RCC 7860 (cell line): ENCODE data around the gene VPS26B.
"Not testable (repeated sequence)": the region's sequence is repeated elsewhere in the genome, so short reads cannot be mapped to it uniquely, and the experiment has no call there.

Experiments
- DNase-seq: peaks from one replicate; pipeline ENCODE4 v3.0.0-alpha.2; 2015; ENCODE audit warnings: low spot score
- FAIRE-seq: peaks from 2 replicates; lab custom pipeline; 2012; peaks lifted over from hg19 to GRCh38; lab: Jason Lieb, UNC

The VPS26B gene

DNA sequence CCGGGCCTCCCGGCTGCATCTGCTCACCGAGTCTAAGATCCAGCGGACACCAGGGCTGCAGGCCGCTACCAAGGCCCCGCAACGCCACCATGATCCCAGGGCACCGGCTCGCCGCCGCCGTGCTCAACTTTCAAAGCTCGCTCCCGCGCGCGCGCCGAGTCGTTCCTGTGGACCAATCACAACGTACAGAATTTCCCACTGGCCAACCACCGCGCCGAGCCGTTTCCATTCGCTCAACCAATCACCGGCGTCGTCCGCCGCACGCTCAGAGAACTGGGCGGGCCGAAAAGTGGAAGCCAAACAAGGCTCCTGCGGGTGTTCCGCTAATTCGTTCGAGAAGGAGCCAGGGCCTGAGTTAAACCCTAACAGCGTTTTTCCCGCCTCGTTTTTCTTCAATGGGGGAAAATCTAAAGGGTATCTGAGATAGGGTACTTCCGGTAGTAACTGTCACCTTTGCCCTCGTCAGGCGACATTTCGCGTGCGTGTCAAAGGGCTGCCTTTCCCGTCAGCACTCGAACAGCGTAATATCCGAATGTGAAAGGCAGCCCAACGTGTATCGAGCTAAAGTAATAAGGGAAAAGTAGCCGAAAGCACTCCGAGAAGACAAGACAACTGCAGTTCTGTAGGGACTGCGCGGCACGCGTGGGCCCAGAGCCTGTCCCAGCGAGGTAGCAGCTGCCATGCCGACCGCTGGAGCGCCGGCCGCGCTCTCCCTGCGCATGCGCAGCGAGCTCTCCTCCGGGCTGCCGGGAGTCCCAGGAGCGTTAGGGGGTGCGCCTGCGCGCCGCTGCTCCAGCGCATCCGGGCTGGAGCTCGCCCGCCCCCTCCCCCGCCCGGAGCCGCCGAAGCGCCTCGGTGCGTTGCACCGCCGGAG, at the start of gene VPS26B, which contains the start of gene NCAPD3:
TSS of gene VPS26B (plus strand) at position 836 of the 874 bp plus-strand sequence. CDS start 452 bp downstream, outside the sequence.
TSS of gene NCAPD3 (minus strand) at position 132 of the 874 bp plus-strand sequence. CDS start at position 91, 41 bp downstream.
- DNase-seq (peak; percentile 80), FAIRE-seq (peak; percentile 57)

DNA sequence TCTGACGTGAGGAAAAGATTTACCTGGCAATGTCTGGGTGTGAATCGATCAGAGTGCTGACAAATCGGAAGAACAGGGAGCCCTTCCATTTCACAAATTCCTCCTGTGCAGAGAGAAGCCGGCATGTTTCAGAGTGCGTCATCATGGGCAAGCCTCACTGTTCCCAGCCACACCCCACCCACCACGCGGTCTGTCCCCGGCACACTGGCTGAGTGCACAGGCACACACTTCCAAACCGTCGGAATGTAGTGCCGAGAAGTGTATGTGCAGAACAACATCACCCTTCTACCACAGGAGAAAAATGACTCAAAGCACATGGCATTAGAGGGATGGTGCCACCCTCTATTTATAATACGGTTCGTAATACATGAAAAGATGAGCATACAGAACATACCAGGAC, 48.2 kb upstream of the VPS26B start:
- FAIRE-seq: no peak
- DNase-seq: no peak

DNA sequence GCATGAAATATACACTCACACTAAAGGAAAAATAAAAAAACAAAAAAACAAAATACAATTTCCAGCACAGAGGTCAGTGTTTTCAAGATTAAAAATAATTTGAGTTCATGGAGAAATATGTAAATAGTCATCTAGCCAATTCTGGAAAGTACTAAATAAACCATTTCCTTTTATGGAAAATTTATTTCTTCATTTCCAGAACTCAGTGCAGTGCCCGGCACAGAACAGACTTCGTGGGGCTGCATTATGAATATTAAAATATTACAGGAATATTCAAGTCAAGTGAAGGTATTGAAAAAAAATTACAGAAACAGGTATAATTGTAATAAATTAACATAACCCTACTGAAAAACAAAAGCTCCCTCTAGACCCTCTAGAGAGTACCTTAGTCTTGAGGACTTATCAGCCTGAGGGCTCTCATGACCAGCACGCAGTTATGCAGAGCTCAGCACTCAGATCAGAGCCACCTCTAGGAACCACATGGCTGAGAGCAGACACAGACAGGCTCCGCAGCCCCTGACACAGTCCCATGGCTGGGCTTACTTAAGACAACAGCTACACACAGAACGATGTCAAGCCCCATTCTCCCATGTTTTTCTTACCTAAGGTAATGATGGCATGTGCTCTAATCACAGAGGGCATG, 46.3 kb upstream of the VPS26B start:
- FAIRE-seq (no peak), DNase-seq (no peak)

GRCh38 chr11:134181707-134182106, 42.8 kb upstream of the VPS26B start:
- FAIRE-seq (no peak), DNase-seq (no peak)

DNA sequence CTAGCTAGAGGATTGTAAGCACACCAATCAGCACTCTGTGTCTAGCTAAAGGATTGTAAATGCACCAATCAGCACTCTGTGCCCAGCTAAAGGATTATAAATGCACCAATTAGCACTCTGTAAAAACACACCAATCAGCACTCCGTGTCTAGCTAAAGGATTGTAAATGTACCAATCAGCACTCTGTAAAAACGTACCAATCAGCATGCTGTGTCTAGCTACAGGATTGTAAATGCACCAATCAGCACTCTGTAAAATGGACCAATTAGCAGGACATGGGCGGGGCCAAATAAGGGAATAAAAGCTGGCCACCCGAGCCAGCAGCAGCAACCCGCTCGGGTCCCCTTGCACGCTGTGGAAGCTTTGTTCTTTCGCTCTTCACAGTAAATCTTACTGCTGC, 36.4 kb upstream of the VPS26B start:
- DNase-seq, FAIRE-seq: not testable (repeated sequence)

GRCh38 chr11:134196756-134197155, 27.7 kb upstream of the VPS26B start:
- no peak for FAIRE-seq
- DNase-seq: no peak

DNA sequence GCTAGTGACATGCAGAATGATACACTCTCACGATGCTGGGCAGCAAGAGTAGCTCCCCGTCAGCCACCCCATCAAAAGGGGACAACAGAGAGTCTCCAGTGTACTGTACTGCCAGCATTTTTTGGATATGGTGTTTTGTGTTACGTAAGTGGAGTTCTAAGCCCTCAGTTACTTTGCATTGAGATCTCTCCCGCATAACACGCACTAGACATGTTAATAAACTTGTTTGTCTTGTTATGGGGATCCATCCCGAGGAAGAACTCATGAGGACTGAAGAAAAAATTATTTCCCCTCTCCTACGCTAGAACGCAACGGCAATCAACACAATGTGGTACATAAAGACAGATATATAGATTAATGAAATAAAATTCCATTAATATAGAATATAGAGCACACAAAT, 24.9 kb upstream of the VPS26B start:
- no peak for DNase-seq
- no peak for FAIRE-seq

DNA sequence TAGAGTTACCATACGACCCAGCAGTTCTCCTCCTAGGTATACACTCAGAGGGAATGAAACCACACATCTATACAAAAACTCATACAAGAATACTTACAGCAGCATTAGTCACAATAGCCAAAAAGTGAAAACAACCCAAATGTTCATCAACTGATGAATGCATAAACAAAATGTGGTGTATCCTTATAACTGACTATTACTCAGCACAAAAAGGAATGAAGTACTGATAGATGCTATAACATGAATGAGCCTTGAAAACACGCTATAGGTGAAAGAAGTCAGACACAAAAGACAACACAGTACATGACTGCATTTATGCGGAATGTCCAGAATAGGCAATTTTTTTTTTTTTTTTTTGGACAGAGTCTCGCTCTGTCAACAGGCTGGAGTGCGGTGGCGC, 23.8 kb upstream of the VPS26B start:
- FAIRE-seq: no peak

GRCh38 chr11:134202661-134203060, 21.8 kb upstream of the VPS26B start:
- DNase-seq (no peak), FAIRE-seq (no peak)

More for the DNA sequence above, 23.8 kb upstream of the VPS26B start:
- no peak for DNase-seq

- FAIRE-seq (no peak), DNase-seq (no peak)
Observed at GRCh38 chr11:134205729-134206128, 18.7 kb upstream of the VPS26B start.

- DNase-seq: no peak
- no peak for FAIRE-seq
Observed at GRCh38 chr11:134206185-134206584, 18.3 kb upstream of the VPS26B start.

GRCh38 chr11:134207538-134208239, 16.8 kb upstream of the VPS26B start:
- no peak for FAIRE-seq

DNA sequence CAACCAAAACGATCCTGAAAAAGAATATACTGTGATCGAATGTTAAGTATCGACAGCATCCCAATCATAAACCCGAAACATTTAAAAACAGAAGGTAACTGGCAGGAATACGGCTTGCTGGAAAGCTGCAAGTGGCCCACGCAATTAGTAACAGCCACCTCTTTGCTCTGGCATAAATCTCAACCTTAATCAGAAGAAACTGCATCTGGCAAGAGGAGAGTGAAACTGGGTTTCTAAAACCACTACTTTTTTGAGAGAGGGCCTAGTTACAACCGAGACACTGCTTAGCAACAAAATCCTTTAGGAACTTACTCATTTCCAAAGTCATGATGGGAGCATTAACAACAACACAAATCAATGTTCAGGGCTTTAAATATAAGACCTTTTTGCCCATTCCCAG, 8.6 kb upstream of the VPS26B start:
- FAIRE-seq (no peak), DNase-seq (no peak)

More at GRCh38 chr11:134207538-134208239, 16.8 kb upstream of the VPS26B start:
- no peak for DNase-seq

DNA sequence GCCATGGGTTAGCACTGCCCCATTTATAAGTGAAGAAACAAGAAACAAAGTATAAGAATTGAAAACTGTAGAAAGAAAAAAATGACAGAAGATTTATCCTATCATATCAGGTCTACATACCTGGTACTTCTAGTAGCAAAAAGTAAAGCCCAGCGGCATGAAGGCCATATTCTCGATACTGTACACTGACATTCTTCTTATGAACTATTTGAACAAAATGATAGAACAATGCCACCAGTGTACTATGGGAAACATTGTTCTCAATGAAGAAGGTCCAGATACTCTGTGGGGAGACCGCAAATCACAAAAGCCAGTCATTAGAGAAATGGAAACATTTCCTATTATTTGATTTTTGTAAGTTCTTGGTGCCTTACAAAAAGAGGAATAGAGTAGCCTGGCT, 7.7 kb upstream of the VPS26B start:
- DNase-seq (no peak), FAIRE-seq (no peak)

DNA sequence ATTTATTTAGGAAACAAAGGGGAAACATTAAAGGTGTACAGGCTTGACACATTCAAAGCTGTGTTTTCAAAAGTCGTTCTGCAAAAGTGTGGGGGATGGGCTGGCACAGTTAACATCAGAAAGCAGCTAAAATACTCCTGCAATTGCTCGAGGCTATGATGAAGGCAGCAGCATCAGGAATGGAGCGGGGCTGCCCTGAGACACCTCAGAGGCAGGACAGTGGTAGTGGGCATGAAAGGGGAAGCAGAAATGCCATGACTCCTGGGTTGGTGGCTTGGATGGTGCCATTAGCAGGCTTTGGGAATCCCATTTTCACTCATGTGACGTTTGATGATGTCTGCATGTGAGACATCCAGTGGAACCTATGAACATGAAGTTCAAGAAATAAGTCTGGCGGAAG, 1.4 kb upstream of the VPS26B start:
- DNase-seq: no peak
- FAIRE-seq: no peak

DNA sequence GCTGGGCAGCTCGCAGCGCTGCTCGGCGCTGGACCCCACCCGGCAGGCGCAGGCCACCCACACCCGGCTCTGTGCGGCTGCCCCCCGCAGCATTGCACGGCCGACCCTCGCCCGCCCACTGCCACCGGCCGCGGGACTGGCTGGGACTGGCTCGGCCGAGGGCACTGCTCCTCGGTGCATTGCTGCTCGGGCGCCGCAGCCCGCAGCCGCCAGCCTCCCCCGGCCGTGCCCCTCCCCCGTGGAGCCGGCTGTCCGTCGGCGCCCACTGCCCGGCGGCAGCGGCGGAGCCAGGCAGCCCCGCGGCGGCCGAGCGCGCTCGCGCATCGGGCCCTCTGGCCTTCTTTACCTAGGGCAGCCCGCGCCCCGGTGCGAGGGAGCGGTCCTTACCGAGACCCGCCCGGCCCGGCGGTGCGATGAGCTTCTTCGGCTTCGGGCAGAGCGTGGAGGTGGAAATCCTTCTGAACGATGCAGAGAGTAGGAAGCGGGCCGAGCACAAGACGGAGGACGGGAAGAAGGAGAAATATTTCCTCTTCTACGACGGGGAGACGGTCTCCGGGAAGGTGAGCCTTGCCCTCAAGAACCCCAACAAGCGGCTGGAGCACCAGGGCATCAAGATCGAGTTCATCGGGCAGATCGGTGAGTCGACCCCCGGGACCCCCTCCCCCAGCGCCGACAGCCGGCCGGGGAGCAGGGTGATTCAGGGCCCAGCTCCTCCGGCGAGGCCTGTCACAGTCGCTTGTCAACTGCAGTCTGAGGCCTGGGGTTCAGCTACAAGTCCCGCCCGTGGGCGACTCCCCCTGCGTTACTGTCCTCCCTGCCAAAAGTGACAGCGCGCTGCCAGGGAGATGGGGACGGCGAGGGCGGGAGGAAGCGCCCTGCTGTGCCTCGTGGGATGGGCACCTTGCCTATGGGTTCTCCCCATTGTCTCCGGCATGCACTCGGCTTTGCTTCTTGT, 516 bp downstream of the VPS26B start:
- FAIRE-seq (no peak), DNase-seq (no peak)

GRCh38 chr11:134226806-134227325, 2.4 kb downstream of the VPS26B start:
- FAIRE-seq (no peak), DNase-seq (no peak)

- DNase-seq (peak; percentile 69), FAIRE-seq (peak; percentile 85)
Observed at GRCh38 chr11:134228625-134229024, 4.2 kb downstream of the VPS26B start.

GRCh38 chr11:134229126-134229790, 4.8 kb downstream of the VPS26B start:
- DNase-seq (no peak), FAIRE-seq (no peak)
